Glomerular visceral epithelial cell (primary cell): Measurements from ENCODE around the gene TMEM205.
"Not testable (repeated sequence)": the region's sequence is repeated elsewhere in the genome, so short reads cannot be mapped to it uniquely, and the experiment has no call there.

Source experiments
- DNase-seq: peaks from one replicate; pipeline ENCODE4 v3.0.0-alpha.2; 2016; ENCODE audit errors: extremely low spot score

TMEM205 gene

GRCh38 chr19:11346104-11346940 lies at the start of gene TMEM205, which contains the start of gene CCDC159:
Gene TMEM205, minus strand, starts transcription at chr19:11346268. Its CDS starts 649 bp downstream, at chr19:11345619.
Gene CCDC159, plus strand, starts transcription at chr19:11346519. Its CDS starts 88 bp downstream, at chr19:11346607.
- DNase-seq, result peak; percentile 99

- DNase-seq, result no peak
Observed at GRCh38 chr19:11390933-11391680, 45.0 kb upstream of the TMEM205 start.

GRCh38 chr19:11390359-11390758 lies 44.3 kb upstream of the TMEM205 start:
- no peak for DNase-seq

GRCh38 chr19:11387162-11388034 lies 41.3 kb upstream of the TMEM205 start:
- DNase-seq, result no peak

GRCh38 chr19:11384778-11385129 lies 38.7 kb upstream of the TMEM205 start:
- DNase-seq, result no peak

GRCh38 chr19:11383706-11384048 lies 37.6 kb upstream of the TMEM205 start:
- no peak for DNase-seq

- DNase-seq, result peak; percentile 43
Observed at GRCh38 chr19:11382898-11383705, 37.0 kb upstream of the TMEM205 start.

GRCh38 chr19:11380653-11381537 lies 34.8 kb upstream of the TMEM205 start:
- peak; percentile 99 for DNase-seq

- DNase-seq, result no peak
Observed at GRCh38 chr19:11379857-11380350, 33.8 kb upstream of the TMEM205 start.

- DNase-seq, result not testable (repeated sequence)
Observed at GRCh38 chr19:11379269-11379845, 33.3 kb upstream of the TMEM205 start.

GRCh38 chr19:11378319-11379189 lies 32.5 kb upstream of the TMEM205 start:
- peak; percentile 76 for DNase-seq

- DNase-seq, result peak; percentile 27
Observed at GRCh38 chr19:11377756-11378155, 31.7 kb upstream of the TMEM205 start.

- peak; percentile 83 for DNase-seq
Observed at GRCh38 chr19:11377237-11377636, 31.2 kb upstream of the TMEM205 start.

- DNase-seq, result peak; percentile 52
Observed at GRCh38 chr19:11375143-11375948, 29.3 kb upstream of the TMEM205 start.

GRCh38 chr19:11374433-11375142 lies 28.5 kb upstream of the TMEM205 start, which contains the start of gene SWSAP1:
Gene SWSAP1, plus strand, starts transcription at chr19:11374666. Its CDS starts 15 bp downstream, at chr19:11374681.
- DNase-seq, result peak; percentile 100

- no peak for DNase-seq
Observed at GRCh38 chr19:11373885-11374432, 27.9 kb upstream of the TMEM205 start.
